Measurements from ENCODE around the gene FADS6.
"Not testable (repeated sequence)": the region's sequence is repeated elsewhere in the genome, so short reads cannot be mapped to it uniquely, and the experiment has no call there.

Gene FADS6

GRCh38 chr17:74921026-74921681 is 27.7 kb upstream of the FADS6 start:
- DNase-seq (ENCODE audit: low read depth in 3 of 3) = no peak

- no peak for DNase-seq (ENCODE audit: low read depth in 3 of 3)
These were observed 27.2 kb upstream of the FADS6 start for GRCh38 chr17:74920642-74921025.

- DNase-seq (ENCODE audit: low read depth in 3 of 3) = no peak
These were observed 26.8 kb upstream of the FADS6 start for GRCh38 chr17:74920306-74920620.

DNA sequence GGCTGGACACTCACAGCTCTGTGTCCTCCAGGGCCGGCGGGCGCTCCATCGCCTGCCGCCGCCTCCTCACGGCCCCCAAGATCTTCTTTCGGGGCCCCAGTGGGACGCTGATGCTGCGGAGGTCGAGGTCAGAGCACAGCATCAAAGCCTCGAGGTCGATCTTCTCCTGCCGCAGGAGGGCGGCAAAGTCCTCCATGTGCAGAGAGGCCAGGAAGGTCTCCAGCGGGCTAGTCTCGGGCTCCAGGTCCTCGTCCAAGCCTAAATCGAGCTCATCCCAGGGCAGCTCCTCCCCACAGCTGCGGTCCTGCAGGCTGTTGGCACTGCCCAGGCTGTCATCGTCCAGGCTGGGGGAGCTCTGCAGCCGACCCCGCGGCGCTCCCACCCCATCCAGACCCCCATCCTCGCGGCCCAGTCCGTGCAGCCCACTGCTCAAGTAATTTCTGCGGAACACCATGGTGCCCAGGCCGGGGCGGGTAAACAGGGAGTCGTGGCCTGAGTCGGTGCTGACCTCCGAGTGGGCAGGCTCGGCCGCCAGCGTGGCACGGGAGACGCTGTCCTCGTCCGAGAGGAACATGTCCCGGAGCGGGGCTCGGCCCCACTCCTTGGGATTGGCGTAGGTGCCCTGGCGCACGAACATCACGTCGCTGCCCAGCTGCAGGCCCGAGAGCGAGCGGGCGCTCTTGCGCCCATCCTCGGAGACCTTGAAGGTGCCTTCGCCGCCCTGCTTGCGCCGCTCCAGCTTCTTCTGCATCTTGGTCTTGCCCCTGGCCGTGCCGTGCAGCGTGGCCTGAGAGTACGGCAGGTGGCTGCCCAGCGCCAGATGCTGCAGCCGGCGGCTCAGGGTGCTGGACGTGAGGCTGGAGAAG is 26.2 kb upstream of the FADS6 start:
- DNase-seq (ENCODE audit: low read depth in 3 of 3) = no peak

- DNase-seq (ENCODE audit: low read depth in 3 of 3) = no peak
These were observed 25.5 kb upstream of the FADS6 start for GRCh38 chr17:74918906-74919305.

GRCh38 chr17:74917430-74917829 is 24.0 kb upstream of the FADS6 start:
- no peak for DNase-seq (ENCODE audit: low read depth in 3 of 3)

DNA sequence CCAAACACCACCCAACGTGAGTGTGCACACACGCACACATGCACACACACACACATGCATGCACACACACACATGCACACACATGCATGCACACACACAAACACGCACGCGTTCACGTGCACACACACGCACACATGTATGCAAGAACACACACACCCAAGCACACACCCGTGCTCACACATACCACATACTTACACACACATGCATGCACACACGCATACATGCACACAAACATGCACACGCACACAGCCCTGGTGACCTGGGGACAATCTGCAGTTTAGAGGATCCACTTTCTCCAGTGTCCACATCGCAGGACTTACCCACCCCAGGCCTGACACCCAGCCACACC is 23.4 kb upstream of the FADS6 start:
- DNase-seq (ENCODE audit: low read depth in 3 of 3) = no peak

DNA sequence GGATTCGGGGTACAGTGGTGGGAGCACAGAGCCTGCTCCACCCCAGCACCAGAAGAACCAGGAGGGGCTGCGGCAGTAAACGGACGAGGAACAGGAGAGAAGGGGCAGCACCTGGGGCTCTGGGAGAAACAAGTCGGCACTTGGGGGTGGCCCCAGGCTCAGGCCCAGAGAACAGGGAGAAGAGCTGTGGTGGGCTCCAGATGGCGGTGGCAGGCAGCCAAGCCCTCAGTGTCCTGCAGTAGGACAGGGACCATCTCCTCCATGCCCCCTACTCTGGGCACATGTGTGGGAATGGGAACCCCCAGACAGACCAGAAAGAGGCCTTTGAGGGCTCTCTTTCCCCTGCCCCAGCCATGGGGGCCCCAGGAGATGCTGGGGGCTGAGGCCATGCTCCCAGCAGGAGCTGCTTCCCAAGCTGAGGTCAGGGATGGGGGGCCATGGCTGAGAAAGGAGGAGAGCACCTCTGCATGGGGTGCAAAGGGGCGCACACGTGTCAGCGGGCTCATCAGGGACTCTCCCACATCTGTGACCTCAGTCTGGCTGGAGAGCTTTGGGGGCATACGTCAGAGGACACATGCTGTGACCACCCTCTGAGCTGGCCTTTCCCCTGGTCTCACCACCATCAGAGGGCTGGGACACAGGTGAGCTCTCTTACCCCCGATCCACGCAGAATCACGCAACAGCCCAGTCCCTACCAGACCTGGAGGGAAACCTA is 22.9 kb upstream of the FADS6 start:
- no peak for DNase-seq (ENCODE audit: low read depth in 3 of 3)

- DNase-seq (ENCODE audit: low read depth in 3 of 3) = not testable (repeated sequence)
These were observed 18.0 kb upstream of the FADS6 start for GRCh38 chr17:74911423-74911822.

- not testable (repeated sequence) for DNase-seq (ENCODE audit: low read depth in 3 of 3)
These were observed 15.7 kb upstream of the FADS6 start for GRCh38 chr17:74909097-74909496.

GRCh38 chr17:74907012-74907411 is 13.6 kb upstream of the FADS6 start:
- no peak for DNase-seq (ENCODE audit: low read depth in 3 of 3)

GRCh38 chr17:74906214-74906793 is 12.9 kb upstream of the FADS6 start:
- DNase-seq (ENCODE audit: low read depth in 3 of 3) = not testable (repeated sequence)

DNA sequence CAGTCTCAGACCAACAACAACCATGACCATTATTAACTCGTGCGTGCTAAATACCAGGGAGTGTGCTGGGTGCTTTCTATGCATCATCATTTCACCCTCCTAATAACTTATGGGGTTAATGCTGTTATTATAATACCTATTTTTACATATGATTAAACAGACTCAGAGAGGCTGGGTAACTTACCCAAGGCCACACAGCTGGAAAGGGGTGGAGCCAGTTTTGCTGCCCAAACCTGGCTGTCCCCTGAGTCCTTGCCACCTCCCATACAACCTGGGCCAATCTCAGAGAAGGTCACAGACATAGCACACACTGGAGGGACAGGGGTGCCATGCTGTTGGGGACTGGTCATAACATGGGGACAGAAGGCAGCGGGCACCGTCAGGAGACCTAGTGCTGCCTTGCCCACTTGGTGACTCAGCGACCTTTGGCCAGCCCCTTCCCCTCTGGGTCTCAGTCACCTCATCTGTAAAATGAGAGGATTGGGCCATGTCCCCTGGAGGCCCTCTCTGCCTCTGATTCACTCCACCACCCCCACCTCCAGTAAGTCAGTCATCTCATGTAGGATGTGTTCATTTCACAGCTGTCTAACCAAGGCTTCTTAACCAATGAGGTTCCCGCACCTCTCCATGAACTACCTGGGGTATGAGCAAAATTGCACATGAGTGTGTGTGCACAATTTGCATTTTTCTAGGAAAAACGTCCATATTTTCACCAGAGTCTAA is 11.4 kb upstream of the FADS6 start:
- DNase-seq (ENCODE audit: low read depth in 3 of 3) = no peak

GRCh38 chr17:74903671-74904070 is 10.2 kb upstream of the FADS6 start:
- DNase-seq (ENCODE audit: low read depth in 3 of 3) = no peak

DNA sequence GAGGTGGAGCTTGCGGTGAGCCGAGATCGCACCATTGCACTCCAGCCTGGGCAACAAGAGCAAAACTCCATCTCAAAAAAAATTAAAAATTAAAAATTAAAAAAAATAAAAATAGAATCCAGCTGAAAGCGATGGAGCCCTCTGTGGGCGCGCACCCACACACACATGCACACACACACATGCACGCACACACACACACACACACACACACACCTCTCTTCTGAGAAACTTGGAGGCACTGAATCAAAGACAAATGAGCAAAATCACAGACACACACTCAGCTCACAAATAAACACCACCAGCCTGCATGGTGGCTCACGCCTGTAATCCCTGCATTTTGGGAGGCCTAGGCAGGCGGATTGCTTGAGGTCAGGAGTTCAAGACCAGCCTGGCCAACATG is 9.6 kb upstream of the FADS6 start:
- DNase-seq (ENCODE audit: low read depth in 3 of 3) = no peak

DNA sequence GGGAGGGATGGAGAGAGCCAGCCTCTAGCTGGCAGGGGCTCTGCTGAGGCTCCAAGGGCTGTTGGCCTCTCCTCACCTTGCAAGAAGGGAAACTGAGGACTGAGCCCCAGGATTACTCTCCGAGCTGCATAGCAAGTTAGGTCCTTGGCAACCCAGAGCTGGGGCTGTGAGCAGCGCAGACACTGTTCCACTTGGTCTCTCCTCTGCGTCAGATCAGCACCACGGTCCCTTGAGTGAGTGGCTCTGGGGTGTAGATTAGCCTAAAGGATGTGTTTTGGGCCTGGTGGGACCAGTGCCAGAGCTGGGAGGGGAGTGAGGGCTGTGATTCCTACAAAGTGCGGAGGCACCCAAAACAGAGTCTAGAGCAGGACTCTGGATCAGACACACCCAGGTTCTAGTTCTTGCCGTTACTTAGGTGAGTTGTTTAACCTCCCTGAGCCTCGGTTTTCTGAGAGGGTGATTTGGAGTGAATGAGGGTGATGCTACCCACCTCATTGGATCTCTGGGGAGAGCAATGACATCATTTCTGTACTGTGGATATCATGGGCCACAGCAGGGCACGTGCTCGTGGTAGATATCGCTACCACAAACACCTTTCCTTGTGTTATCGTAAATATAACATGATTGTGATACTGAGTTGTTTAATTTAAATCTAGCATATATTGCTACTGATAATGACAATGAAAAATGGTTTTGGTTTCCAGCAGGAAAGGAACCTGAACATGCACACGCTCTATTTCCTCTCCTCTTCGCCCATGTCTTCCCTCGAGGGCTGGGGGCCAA is 8.1 kb upstream of the FADS6 start:
- no peak for DNase-seq (ENCODE audit: low read depth in 3 of 3)

DNA sequence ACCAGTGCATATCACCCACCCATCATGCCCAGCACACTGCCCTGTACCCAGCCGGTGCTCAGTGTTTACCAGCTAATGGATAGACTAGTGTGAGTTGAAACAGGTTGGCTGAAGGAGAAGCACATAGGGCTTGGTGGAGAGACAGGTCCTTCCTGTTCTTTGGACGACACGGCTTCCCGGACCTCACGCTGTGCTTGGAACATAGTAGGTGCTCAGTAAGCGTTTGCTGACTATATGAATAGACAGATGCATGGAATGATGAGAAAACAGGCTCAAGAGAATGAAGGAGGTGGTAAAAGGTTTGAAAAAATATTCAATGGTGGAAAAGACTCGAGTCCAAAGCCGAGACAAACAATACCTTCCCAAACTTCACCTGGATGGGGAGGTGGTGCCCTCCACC is 6.8 kb upstream of the FADS6 start:
- DNase-seq (ENCODE audit: low read depth in 3 of 3) = no peak

DNA sequence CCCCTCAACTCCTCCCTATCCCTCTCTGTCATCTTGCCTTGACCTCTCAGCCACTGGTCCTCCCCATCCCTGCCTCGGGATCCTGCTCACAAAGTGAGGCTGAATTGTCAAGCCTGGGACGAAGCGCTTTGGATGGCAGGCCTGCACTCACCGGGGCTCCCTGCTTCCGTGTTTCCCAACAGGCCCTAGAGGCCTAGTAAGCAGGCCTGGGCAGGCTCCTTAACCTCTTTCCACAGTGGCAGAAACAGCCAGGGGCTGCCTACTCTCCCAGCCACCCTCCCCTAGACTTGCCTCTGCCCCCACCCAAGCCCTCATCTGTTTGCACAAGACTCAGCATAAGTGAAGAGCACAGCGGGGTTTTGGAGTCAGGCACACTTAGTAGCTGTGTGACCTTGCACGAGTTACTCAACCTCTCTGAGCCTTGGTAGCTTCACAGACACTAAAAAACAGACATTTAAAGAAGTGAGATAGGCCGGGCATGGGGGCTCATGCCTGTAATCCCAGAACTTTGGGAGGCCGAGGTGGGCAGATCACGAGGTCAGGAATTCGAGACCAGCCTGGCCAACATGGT is 5.0 kb upstream of the FADS6 start:
- no peak for DNase-seq (ENCODE audit: low read depth in 3 of 3)

DNA sequence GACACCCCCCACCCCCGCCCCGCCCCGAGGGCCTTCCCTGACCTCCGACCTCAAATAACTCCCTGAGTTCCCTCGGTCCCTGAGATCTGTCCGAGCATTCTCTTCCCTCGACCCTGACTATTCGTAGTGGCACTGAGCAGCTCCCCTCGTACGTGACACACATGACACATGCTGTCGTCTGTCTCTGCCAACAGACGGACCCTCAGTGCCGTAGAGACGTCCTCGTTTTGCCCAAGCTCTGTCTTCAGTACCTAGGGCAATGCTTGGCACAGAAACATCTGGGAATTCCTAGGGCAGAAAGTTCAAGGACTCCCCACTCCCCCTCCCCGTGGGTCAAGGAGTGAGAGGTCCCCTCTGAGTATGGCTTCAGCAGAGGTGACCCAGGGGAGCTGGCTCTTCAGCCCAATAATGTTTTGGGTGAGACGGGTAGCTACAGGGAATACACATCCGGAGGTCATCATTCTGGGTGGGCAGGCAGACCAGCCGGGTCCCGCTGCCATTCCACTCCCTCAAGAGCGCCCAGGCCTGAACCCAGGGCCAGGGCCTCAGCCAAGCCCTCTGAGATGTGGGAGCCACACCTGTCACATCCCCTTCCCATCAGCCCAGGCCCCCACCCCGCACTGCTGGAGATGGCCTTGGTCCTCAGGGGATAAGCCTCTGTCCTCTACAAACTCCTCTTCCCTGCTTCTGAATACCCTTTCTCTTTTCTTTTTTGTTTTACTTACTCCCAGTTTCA is 671 bp upstream of the FADS6 start:
- DNase-seq (ENCODE audit: low read depth in 3 of 3) = no peak
